ENCODE measurements around the gene CHKA.

The CHKA gene

GRCh38 chr11:68071281-68072048, 49.7 kb downstream of the CHKA start:
- no peak for DNase-seq

- no peak for DNase-seq
Observed at GRCh38 chr11:68067991-68068390, 53.2 kb downstream of the CHKA start.

GRCh38 chr11:68066742-68067141, 54.4 kb downstream of the CHKA start:
- no peak for DNase-seq

- DNase-seq = no peak
Observed at GRCh38 chr11:68065841-68066240, 55.3 kb downstream of the CHKA start.

- DNase-seq = no peak
Observed at GRCh38 chr11:68064926-68065325, 56.3 kb downstream of the CHKA start.

- DNase-seq = no peak
Observed at GRCh38 chr11:68061508-68061907, 59.7 kb downstream of the CHKA start.

- no peak for DNase-seq
Observed at GRCh38 chr11:68057807-68058206, 63.4 kb downstream of the CHKA start.

GRCh38 chr11:68056317-68057285, 64.6 kb downstream of the CHKA start:
- no peak for DNase-seq

GRCh38 chr11:68053981-68054812, 67.0 kb downstream of the CHKA start:
- no peak for DNase-seq

- DNase-seq = no peak
Observed at GRCh38 chr11:68053117-68053516, 68.1 kb downstream of the CHKA start.

GRCh38 chr11:68052137-68052873, 68.9 kb downstream of the CHKA start:
- no peak for DNase-seq

GRCh38 chr11:68051191-68052136, 69.7 kb downstream of the CHKA start:
- DNase-seq = no peak

GRCh38 chr11:68050371-68050841, 70.8 kb downstream of the CHKA start:
- DNase-seq = no peak

- no peak for DNase-seq
Observed at GRCh38 chr11:68049509-68050370, 71.4 kb downstream of the CHKA start.

GRCh38 chr11:68048681-68049508, 72.3 kb downstream of the CHKA start:
- no peak for DNase-seq

- no peak for DNase-seq
Observed at GRCh38 chr11:68047437-68048290, 73.5 kb downstream of the CHKA start.

GRCh38 chr11:68044898-68045351, 76.3 kb downstream of the CHKA start:
- DNase-seq = no peak

Measured in Kasumi-1 (cell line).